WI38 (cell line): ENCODE measurements around the gene MTA3.
"Not testable (repeated sequence)": the region's sequence is repeated elsewhere in the genome, so short reads cannot be mapped to it uniquely, and the experiment has no call there.

Experiments
- H3K4me3 ChIP-seq: 2 replicates; pipeline ENCODE4 v1.5.1; 2011; ENCODE audit warnings: low read depth, mild to moderate bottlenecking, control low read depth, low read length
- CTCF ChIP-seq: IDR thresholded peaks from 2 replicates; pipeline ENCODE4 v1.5.1; 2012; ENCODE audit warnings: low read depth, mild to moderate bottlenecking, control low read depth, low read length

Gene MTA3

DNA sequence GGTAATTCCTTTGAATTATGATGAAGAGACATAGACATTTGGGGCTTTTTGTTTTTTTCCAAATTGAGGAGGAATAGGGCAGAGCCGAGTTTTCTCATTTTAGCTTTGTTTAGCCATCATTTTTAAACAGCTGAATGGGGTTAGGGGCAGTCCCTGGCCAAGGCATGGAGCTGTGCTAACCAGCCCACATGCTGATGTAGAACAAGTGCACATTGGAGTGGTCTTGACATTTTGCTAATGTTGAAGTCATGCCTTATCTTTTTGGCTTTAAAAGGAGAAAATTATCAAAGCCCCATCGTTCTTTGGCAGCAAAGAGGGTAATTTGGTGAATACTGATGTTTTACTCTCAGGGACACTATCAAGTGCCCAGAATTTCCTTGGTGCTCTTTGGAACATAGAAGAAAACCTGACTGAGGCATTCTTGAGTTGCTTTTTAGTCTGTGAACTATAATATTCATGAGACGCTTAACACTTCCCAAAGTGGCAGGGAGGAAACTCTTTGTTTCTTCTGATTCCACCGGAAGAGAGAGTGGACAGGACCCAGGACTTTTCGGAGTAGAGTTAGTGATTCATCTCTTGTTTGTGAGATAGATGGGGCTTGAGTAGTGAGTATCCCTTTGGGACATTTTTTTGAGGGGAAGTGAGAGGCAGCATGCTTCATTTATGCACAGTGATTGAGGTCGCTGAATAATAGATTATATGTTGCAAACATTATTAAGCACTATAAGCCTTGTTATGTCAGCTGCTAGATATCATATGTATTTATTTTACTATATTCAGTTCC, 45.0 kb downstream of the MTA3 start:
- TF ChIP-seq CTCF = no peak

DNA sequence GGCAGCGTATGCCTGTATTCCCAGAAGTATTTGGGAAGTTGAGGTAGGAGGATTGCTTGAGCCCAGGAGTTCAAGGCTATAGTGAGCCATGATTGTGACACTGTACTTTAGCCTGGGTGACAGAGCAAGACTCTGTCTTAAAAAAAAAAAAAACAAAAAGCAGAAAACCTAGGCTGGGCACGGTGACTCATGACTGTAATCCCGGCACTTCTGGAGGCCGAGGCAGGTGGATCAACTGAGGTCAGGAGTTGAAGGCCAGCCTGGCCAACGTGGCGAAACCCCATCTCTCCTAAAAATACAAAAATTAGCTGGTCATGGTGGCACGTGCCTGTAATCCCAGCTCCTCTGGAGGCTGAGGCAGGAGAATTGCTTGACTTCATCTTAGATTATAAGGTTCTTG, 46.4 kb downstream of the MTA3 start:
- TF ChIP-seq CTCF = no peak
- no peak overlapping the region for H3K4me3 ChIP-seq

More for the DNA sequence above, 45.0 kb downstream of the MTA3 start:
- H3K4me3 ChIP-seq = no peak overlapping the region

GRCh38 chr2:42618116-42618515, 49.7 kb downstream of the MTA3 start:
- H3K4me3 ChIP-seq = no peak overlapping the region
- no peak for TF ChIP-seq CTCF

GRCh38 chr2:42618972-42619371, 50.5 kb downstream of the MTA3 start:
- no peak overlapping the region for H3K4me3 ChIP-seq
- TF ChIP-seq CTCF = no peak

DNA sequence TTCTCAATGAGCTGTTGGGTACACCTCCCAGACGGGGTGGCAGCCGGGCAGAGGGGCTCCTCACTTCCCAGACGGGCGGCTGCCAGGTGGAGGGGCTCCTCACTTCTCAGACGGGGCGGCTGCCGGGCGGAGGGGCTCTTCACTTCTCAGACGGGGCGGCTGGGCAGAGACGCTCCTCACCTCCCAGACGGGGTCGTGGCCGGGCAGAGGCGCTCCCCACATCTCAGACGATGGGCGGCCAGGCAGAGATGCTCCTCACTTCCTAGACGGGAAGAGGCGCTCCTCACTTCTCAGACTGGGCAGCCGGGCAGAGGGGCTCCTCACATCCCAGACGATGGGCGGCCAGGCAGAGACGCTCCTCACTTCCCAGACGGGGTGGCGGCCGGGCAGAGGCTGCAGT, 53.2 kb downstream of the MTA3 start:
- H3K4me3 ChIP-seq = not testable (repeated sequence)

DNA sequence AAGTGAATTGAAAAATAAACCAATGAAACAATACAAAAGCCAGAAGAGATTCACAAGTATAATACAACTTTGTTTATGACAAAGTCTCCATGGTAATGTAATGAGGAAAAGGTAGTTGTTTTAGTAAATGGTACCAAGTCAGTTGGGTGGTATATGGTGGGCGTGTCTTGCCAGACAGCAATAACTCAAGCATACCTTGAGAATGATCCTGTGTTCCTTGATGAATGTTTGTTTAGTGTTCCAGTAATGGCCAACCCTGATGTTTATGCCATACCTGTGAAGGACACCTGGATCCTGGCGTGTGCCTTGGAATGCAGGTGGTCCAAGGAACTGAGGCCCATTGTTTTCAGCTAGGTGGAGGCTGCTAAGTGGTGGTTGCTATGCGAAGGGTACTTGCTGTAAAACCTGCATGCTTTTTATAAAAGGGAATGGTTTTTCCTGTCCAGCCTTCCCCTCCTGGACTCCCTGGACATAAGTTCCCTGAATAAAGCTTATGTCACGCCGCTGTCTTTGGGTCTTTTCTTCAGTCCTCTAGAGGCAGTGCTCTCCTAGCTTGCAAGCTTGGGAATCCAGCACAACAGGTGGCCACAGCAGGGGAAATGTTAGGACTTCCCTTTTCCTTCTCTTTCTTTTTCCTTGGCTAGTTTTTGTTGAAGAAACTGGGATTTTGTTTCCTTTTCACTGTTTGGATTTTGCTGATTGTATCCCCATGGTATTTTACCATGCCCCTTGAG, 54.7 kb downstream of the MTA3 start:
- H3K4me3 ChIP-seq = no peak overlapping the region
- TF ChIP-seq CTCF = no peak

GRCh38 chr2:42624047-42624446, 55.6 kb downstream of the MTA3 start:
- no peak overlapping the region for H3K4me3 ChIP-seq
- no peak for TF ChIP-seq CTCF

DNA sequence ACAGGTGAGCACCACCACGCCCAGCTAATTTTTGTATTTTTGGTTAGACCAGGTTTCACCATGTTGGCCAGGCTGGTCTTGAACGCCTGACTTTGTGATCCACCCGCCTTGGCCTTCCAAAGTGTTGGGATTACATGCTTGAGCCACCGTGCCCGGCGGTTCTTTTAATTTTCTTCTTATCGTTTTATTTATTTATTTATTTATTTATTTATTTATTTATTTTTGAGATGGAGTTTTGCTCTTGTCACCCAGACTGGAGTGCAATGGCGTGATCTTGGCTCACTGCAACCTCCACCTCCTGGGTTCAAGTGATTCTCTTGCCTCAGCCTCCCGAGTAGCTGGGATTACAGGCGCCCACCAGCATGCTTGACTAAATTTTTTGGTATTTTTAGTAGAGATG, 59.6 kb downstream of the MTA3 start:
- not testable (repeated sequence) for H3K4me3 ChIP-seq
